Liver (tissue), 9 donors: ENCODE data around the gene KRTAP1-3. TPM values are rescaled to one million over a fixed set of nuclear protein-coding genes. Genes with fewer than 3 reads are reported as not detected.

Source experiments
- DNase-seq: peaks from one replicate; pipeline ENCODE4 v3.0.0-alpha.2; 2017; ENCODE audit warnings: low spot score
- H3K27ac ChIP-seq, 2 donors: one replicate each; pipeline ENCODE4 v1.7.0; 2013; ENCODE audit warnings: inconsistent platforms in 2 of 2, low read length in 2 of 2, control low read depth in 1 of 2, low read depth in 1 of 2, mild to moderate bottlenecking in 1 of 2
- H3K27me3 ChIP-seq, 4 donors: one replicate each; pipeline versions ENCODE4 v1.6.1 to v1.7.0; 2013; ENCODE audit warnings: low read length in 3 of 4, inconsistent platforms in 1 of 4, mild to moderate bottlenecking in 1 of 4, moderate library complexity in 1 of 4; ENCODE audit not compliant: control insufficient read depth in 4 of 4, insufficient read depth in 4 of 4
- H3K36me3 ChIP-seq, 4 donors: one replicate each; pipeline versions ENCODE4 v1.6.1 to v1.7.0; 2013; ENCODE audit warnings: low read length in 3 of 4, mild to moderate bottlenecking in 3 of 4, low read depth in 1 of 4, moderate library complexity in 1 of 4; ENCODE audit not compliant: control insufficient read depth in 4 of 4, insufficient read depth in 3 of 4
- H3K4me1 ChIP-seq, 4 donors: one replicate each; pipeline versions ENCODE4 v1.6.1 to v1.7.0; 2013; ENCODE audit warnings: low read length in 3 of 4, mild to moderate bottlenecking in 3 of 4, moderate library complexity in 1 of 4; ENCODE audit not compliant: control insufficient read depth in 4 of 4, insufficient read depth in 4 of 4
- H3K4me3 ChIP-seq, 3 donors: one replicate each; pipeline versions ENCODE4 v1.6.1 to v1.7.0; 2013; ENCODE audit warnings: low read length in 3 of 3, control low read depth in 1 of 3, low read depth in 1 of 3, mild to moderate bottlenecking in 1 of 3
- H3K9ac ChIP-seq, 2 donors: one replicate each; pipeline ENCODE4 v1.7.0; 2013; ENCODE audit warnings: low read length in 2 of 2, mild to moderate bottlenecking in 2 of 2, moderate library complexity in 2 of 2, control low read depth in 1 of 2, low read depth in 1 of 2
- H3K9me3 ChIP-seq, 4 donors: one replicate each; pipeline versions ENCODE4 v1.6.1 to v1.7.0; 2013; ENCODE audit warnings: low read length in 3 of 4; ENCODE audit not compliant: control insufficient read depth in 4 of 4
- ATF3 ChIP-seq: IDR thresholded peaks from 2 replicates; pipeline ENCODE4 v1.6.1; 2016; ENCODE audit warnings: antibody characterized with exemption
- CTCF ChIP-seq: fragments of 150-350 bp; IDR thresholded peaks from 2 replicates; pipeline ENCODE4 v1.5.1; 2017; ENCODE audit warnings: improper control_type of control experiment, low read depth, low read length; ENCODE audit not compliant: missing input control
- EGR1 ChIP-seq, 2 donors: IDR thresholded peaks; 2 replicates each; pipeline ENCODE4 v1.6.1; 2016 to 2018; ENCODE audit warnings: antibody characterized with exemption in 2 of 2, low read depth in 2 of 2
- FOXA1 ChIP-seq: IDR thresholded peaks from 2 replicates; pipeline ENCODE4 v1.6.1; 2016; ENCODE audit warnings: antibody characterized with exemption
- FOXA2 ChIP-seq: IDR thresholded peaks from 2 replicates; pipeline ENCODE4 v1.6.1; 2016; ENCODE audit warnings: antibody characterized with exemption
- GABPA ChIP-seq, 2 donors: IDR thresholded peaks in 1 of 2; conservative IDR thresholded peaks in 1 of 2; 2 replicates each; pipeline ENCODE4 v1.6.1; 2016; ENCODE audit warnings: antibody characterized with exemption in 2 of 2, mild to moderate bottlenecking in 1 of 2, moderate library complexity in 1 of 2
- HNF4A ChIP-seq, 2 donors: conservative IDR thresholded peaks; 2 replicates each; pipeline ENCODE4 v1.6.1; 2016; ENCODE audit warnings: antibody characterized with exemption in 2 of 2, mild to moderate bottlenecking in 2 of 2
- HNF4G ChIP-seq: IDR thresholded peaks from 2 replicates; pipeline ENCODE4 v1.6.1; 2016; ENCODE audit warnings: antibody characterized with exemption
- JUND ChIP-seq, 2 donors: IDR thresholded peaks; 2 replicates each; pipeline ENCODE4 v1.6.1; 2016; ENCODE audit warnings: antibody characterized with exemption in 2 of 2
- MAX ChIP-seq: IDR thresholded peaks from 2 replicates; pipeline ENCODE4 v1.6.1; 2016; ENCODE audit warnings: antibody characterized with exemption
- NR2F2 ChIP-seq: IDR thresholded peaks from 2 replicates; pipeline ENCODE4 v1.6.1; 2016; ENCODE audit warnings: antibody characterized with exemption
- RAD21 ChIP-seq, 2 donors: IDR thresholded peaks; 2 replicates each; pipeline ENCODE4 v1.6.1; 2016; ENCODE audit warnings: antibody characterized with exemption in 2 of 2, mild to moderate bottlenecking in 2 of 2
- REST ChIP-seq: IDR thresholded peaks from 2 replicates; pipeline ENCODE4 v1.6.1; 2016; ENCODE audit warnings: antibody characterized with exemption, mild to moderate bottlenecking
- RXRA ChIP-seq, 2 donors: IDR thresholded peaks; 2 replicates each; pipeline ENCODE4 v1.6.1; 2017 to 2018; ENCODE audit warnings: antibody characterized with exemption in 2 of 2, mild to moderate bottlenecking in 1 of 2
- SP1 ChIP-seq: IDR thresholded peaks from 2 replicates; pipeline ENCODE4 v1.6.1; 2018; ENCODE audit warnings: antibody characterized with exemption, mild to moderate bottlenecking
- TAF1 ChIP-seq: conservative IDR thresholded peaks from 2 replicates; pipeline ENCODE4 v1.6.1; 2016; ENCODE audit warnings: antibody characterized with exemption, mild to moderate bottlenecking
- YY1 ChIP-seq: IDR thresholded peaks from 2 replicates; pipeline ENCODE4 v1.6.1; 2016; ENCODE audit warnings: antibody characterized with exemption, mild to moderate bottlenecking
- ZBTB33 ChIP-seq: IDR thresholded peaks from 2 replicates; pipeline ENCODE4 v1.6.1; 2016; ENCODE audit warnings: antibody characterized with exemption
- WGBS: extraction: QIAGEN DNeasy Blood & Tissue Kit; methylation state at CpG from one replicate; pipeline ENCODE4 v1.1.7; 2013; 5-methylcytosine and 5-hydroxymethylcytosine counted together
- polyA plus RNA-seq, 2 donors: library from polyadenylated mRNA; stranded (reverse) in 1 of 2; unstranded in 1 of 2; fragments of 200-250 nt in 1 of 2; fragments of >200 nt in 1 of 2; fragmentation: Nextera tagmentation in 1 of 2; extraction: Ambion mirVana in 1 of 2; gene quantifications; one replicate each; pipeline versions ENCODE4 v1.2.1 to v1.2.3, GENCODE V29; 2013 to 2015
- total RNA-seq, 2 donors: library from RNA; depleted of rRNA; stranded (reverse); fragments of >200 nt; gene quantifications; one replicate each; pipeline ENCODE4 v1.2.3, GENCODE V29; 2014
- donor health status: healthy.
- donor health status: healthy.
- donor health status: healthy.
- donor health status: healthy.
- donor health status: healthy.

The KRTAP1-3 gene
- total and polyA plus RNA-seq, 4 donors = not detected

- Histone ChIP-seq H3K27ac (no peak overlapping the region), H3K9ac (no peak overlapping the region), H3K27me3 (peaks cover 0 to 4% (median 0%) of the 10 kb centered on the region in 4 donors), H3K9me3 (peaks cover 0 to 11% (median 2%) of the 10 kb centered on the region in 4 donors), H3K36me3 (no peaks in the 10 kb centered on the region), H3K4me1 (no peaks in the 10 kb centered on the region), H3K4me3 (no peak overlapping the region)
- TF ChIP-seq CTCF = no peak
- TF ChIP-seq FOXA2 = no peak
- no peak for TF ChIP-seq EGR1 (IDR thresholded peaks at IDR 0.05; ENCODE audit: low read depth in 2 of 2)
- TF ChIP-seq RAD21 (IDR thresholded peaks at IDR 0.05) = no peak
- TF ChIP-seq SP1 = no peak
- TF ChIP-seq JUND (IDR thresholded peaks at IDR 0.05) = no peak
- no peak for TF ChIP-seq FOXA1
- no peak for TF ChIP-seq GABPA (IDR thresholded peaks at IDR 0.05 in 1 of 2, conservative IDR thresholded peaks at IDR 0.05 in 1 of 2)
- TF ChIP-seq ATF3 = no peak
- no peak for TF ChIP-seq YY1
- TF ChIP-seq HNF4G = no peak
- TF ChIP-seq NR2F2 = no peak
- no peak for DNase-seq
Observed at GRCh38 chr17:41020336-41020735, 14.3 kb downstream of the KRTAP1-3 start.

GRCh38 chr17:41019415-41019814, 15.3 kb downstream of the KRTAP1-3 start:
- H3K9ac ChIP-seq = no peak overlapping the region
- peaks cover 0 to 4% (median 0%) of the 10 kb centered on the region in 4 donors for H3K27me3 ChIP-seq
- H3K4me3 ChIP-seq = no peak overlapping the region
- WGBS = 95% methylated on average over 3 of the region's 3 CpGs
- TF ChIP-seq FOXA1 (no peak), TAF1 (no peak), SP1 (no peak), HNF4G (no peak), ZBTB33 (no peak), GABPA (IDR thresholded peaks at IDR 0.05 in 1 of 2, conservative IDR thresholded peaks at IDR 0.05 in 1 of 2) (no peak), YY1 (no peak), RAD21 (IDR thresholded peaks at IDR 0.05) (no peak), ATF3 (no peak), FOXA2 (no peak), CTCF (no peak), RXRA (IDR thresholded peaks at IDR 0.05) (no peak), MAX (no peak), REST (no peak), JUND (IDR thresholded peaks at IDR 0.05) (no peak), EGR1 (IDR thresholded peaks at IDR 0.05; ENCODE audit: low read depth in 2 of 2) (no peak), NR2F2 (no peak), HNF4A (conservative IDR thresholded peaks at IDR 0.05) (no peak)
- no peak overlapping the region for H3K27ac ChIP-seq
- H3K4me1 ChIP-seq = no peaks in the 10 kb centered on the region
- H3K36me3 ChIP-seq = no peaks in the 10 kb centered on the region
- no peak for DNase-seq
- H3K9me3 ChIP-seq = peaks cover 0 to 11% (median 2%) of the 10 kb centered on the region in 4 donors
